Vagina (tissue), 2 donors: ENCODE data around the gene BEND3. TPM values are rescaled to one million over a fixed set of nuclear protein-coding genes. Genes with fewer than 3 reads are reported as not detected.
"Not testable (repeated sequence)": the region's sequence is repeated elsewhere in the genome, so short reads cannot be mapped to it uniquely, and the experiment has no call there.

Source experiments
- DNase-seq, 2 donors: peaks; one replicate each; pipeline ENCODE4 v3.0.0-alpha.2; 2017; ENCODE audit errors: extremely low spot score in 2 of 2
- H3K27ac ChIP-seq: fragments of 200-600 bp; sonication (generic); one replicate; pipeline ENCODE4 v1.5.1; 2019
- H3K27me3 ChIP-seq: fragments of 200-600 bp; sonication (generic); one replicate; pipeline ENCODE4 v1.5.1; 2019
- H3K36me3 ChIP-seq, 2 donors: fragments of 200-600 bp; sonication (generic); one replicate each; pipeline ENCODE4 v1.5.1; 2017 to 2019
- H3K4me1 ChIP-seq: fragments of 200-600 bp; sonication (generic); one replicate; pipeline ENCODE4 v1.5.1; 2019
- H3K4me3 ChIP-seq, 2 donors: fragments of 200-600 bp; sonication (generic); 1 replicate in 1 of 2; 2 replicates in 1 of 2; pipeline ENCODE4 v1.5.1; 2016 to 2019
- H3K9me3 ChIP-seq: fragments of 200-600 bp; sonication (generic); one replicate; pipeline ENCODE4 v1.5.1; 2019
- POLR2A ChIP-seq, 2 donors: fragments of 450-650 bp; IDR thresholded peaks; one replicate each; pipeline ENCODE4 v1.6.1; 2017; ENCODE audit warnings: antibody characterized with exemption in 2 of 2, mild to moderate bottlenecking in 2 of 2, moderate library complexity in 2 of 2
- POLR2AphosphoS5 ChIP-seq, 2 donors: sonication (generic); formaldehyde crosslinking; IDR thresholded peaks; one replicate each; pipeline ENCODE4 v1.9.0; 2017; ENCODE audit warnings: antibody characterized with exemption in 2 of 2, mild to moderate bottlenecking in 2 of 2, low read depth in 1 of 2; ENCODE audit not compliant: insufficient read depth in 1 of 2
- intact Hi-C: fragments of 100-400 bp; cut with DNase I; formaldehyde crosslinking; loops from one replicate; pipeline ENCODE4 v1.15.1; 2023
- total RNA-seq: library from RNA; depleted of rRNA; stranded (reverse); fragments of >200 nt; gene quantifications from one replicate; pipeline ENCODE4 v1.2.3, GENCODE V29; 2016
- TF ChIP-seq, protein P1 (sequence below), 3 experiments: fragments of 450-650 bp in 2 of 3; fragments of 200-600 bp in 1 of 3; sonication (generic) in 1 of 3; IDR thresholded peaks; one replicate each; pipeline ENCODE4 v1.5.1; 2017 to 2019; ENCODE audit warnings: antibody characterized with exemption in 3 of 3, mild to moderate bottlenecking in 2 of 3, moderate library complexity in 2 of 3

Gene BEND3
- total RNA-seq, 1 donor from 2014 or later = 2.0 TPM

- Histone ChIP-seq H3K27me3 (no peaks in the 10 kb centered on the region), H3K27ac (no peak overlapping the region), H3K36me3 (no peaks in the 10 kb centered on the region), H3K4me3 (no peak overlapping the region), H3K9me3 (no peaks in the 10 kb centered on the region), H3K4me1 (peaks cover 15% of the 10 kb centered on the region)
- TF ChIP-seq, protein P1, sequence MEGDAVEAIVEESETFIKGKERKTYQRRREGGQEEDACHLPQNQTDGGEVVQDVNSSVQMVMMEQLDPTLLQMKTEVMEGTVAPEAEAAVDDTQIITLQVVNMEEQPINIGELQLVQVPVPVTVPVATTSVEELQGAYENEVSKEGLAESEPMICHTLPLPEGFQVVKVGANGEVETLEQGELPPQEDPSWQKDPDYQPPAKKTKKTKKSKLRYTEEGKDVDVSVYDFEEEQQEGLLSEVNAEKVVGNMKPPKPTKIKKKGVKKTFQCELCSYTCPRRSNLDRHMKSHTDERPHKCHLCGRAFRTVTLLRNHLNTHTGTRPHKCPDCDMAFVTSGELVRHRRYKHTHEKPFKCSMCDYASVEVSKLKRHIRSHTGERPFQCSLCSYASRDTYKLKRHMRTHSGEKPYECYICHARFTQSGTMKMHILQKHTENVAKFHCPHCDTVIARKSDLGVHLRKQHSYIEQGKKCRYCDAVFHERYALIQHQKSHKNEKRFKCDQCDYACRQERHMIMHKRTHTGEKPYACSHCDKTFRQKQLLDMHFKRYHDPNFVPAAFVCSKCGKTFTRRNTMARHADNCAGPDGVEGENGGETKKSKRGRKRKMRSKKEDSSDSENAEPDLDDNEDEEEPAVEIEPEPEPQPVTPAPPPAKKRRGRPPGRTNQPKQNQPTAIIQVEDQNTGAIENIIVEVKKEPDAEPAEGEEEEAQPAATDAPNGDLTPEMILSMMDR (IDR thresholded peaks at IDR 0.05) = no peak
- TF ChIP-seq POLR2A (IDR thresholded peaks at IDR 0.05) (no peak), POLR2AphosphoS5 (IDR thresholded peaks at IDR 0.05; ENCODE audit: insufficient read depth in 1 of 2, low read depth in 1 of 2) (no peak)
- intact Hi-C loops = no loop called here
- DNase-seq = no peak
These were observed 83.3 kb downstream of the BEND3 start for GRCh38 chr6:107032051-107032450.

DNA sequence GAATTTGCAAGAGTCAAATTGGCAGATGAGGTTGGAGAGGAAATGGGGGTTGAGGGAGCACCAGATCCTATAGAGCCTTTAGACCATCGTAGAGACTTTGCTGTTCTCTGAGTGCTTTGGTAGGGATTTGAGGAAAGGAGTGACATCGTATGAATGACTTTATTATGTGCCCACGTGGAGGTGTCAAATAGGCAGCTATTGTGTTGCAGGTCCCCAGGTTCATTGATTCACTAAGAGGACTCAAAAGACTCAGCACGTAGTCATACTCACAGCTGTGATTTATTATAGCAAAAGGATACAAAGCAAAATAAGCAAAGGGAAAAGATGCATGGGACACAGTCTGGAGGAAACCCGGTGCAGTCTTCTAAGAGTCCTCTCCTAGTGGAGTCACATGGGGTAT, 85.2 kb downstream of the BEND3 start:
- TF ChIP-seq, protein P1 (IDR thresholded peaks at IDR 0.05) = no peak
- TF ChIP-seq POLR2A (IDR thresholded peaks at IDR 0.05) (no peak), POLR2AphosphoS5 (IDR thresholded peaks at IDR 0.05; ENCODE audit: insufficient read depth in 1 of 2, low read depth in 1 of 2) (no peak)
- intact Hi-C loops = no loop called here
- Histone ChIP-seq H3K9me3 (no peaks in the 10 kb centered on the region), H3K4me3 (no peak overlapping the region), H3K4me1 (peaks cover 15% of the 10 kb centered on the region), H3K36me3 (no peaks in the 10 kb centered on the region), H3K27me3 (no peaks in the 10 kb centered on the region), H3K27ac (no peak overlapping the region)
- DNase-seq = no peak

- no peak overlapping the region for H3K4me3 ChIP-seq
- H3K36me3 ChIP-seq = no peaks in the 10 kb centered on the region
- no peak for TF ChIP-seq POLR2AphosphoS5 (IDR thresholded peaks at IDR 0.05; ENCODE audit: insufficient read depth in 1 of 2, low read depth in 1 of 2)
- TF ChIP-seq POLR2A (IDR thresholded peaks at IDR 0.05) = no peak
- TF ChIP-seq, protein P1 (IDR thresholded peaks at IDR 0.05) = no peak
- intact Hi-C loops = no loop called here
- H3K27ac ChIP-seq = no peak overlapping the region
- peaks cover 15% of the 10 kb centered on the region for H3K4me1 ChIP-seq
- H3K27me3 ChIP-seq = no peaks in the 10 kb centered on the region
- H3K9me3 ChIP-seq = no peaks in the 10 kb centered on the region
- DNase-seq = no peak
These were observed 88.3 kb downstream of the BEND3 start for GRCh38 chr6:107026965-107027364.

DNA sequence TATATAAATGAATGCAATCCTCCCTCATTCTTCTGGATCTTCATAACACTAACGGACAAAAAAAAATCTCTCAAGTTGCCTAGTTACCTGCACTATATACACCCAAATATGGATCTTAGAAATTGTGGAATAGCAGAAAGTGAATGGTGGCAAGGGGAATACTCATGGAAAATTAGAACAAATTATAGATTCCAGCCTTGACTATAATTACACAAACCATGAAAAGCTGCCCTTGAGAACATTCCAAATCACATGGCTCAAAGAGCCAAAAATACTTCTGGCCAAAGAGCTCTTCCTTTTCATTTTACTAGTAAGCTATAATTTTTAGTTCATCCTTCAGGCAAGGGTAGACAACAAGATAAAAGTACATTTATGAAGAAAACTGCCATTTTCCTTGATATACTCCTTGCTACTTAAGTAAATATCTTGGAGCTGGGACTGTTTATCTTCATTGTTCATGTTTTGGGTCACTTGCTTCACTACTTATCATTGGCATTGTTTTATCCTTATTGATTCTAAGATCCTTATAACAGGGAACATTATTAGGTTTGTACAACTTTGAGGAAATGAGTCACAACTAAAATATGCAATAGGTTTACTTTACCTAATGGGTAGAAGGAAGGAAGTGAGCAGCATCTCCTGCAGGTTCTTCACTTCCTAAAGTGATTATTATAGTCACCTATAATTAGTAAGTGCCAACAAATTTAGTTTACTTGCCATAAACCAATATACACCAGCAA, 93.7 kb downstream of the BEND3 start:
- intact Hi-C loops = no loop called here
- no peak for DNase-seq
- Histone ChIP-seq H3K36me3 (no peaks in the 10 kb centered on the region), H3K9me3 (no peaks in the 10 kb centered on the region), H3K27me3 (no peaks in the 10 kb centered on the region), H3K27ac (no peak overlapping the region), H3K4me3 (no peak overlapping the region), H3K4me1 (no peaks in the 10 kb centered on the region)
- TF ChIP-seq POLR2AphosphoS5 (IDR thresholded peaks at IDR 0.05; ENCODE audit: insufficient read depth in 1 of 2, low read depth in 1 of 2) = no peak
- no peak for TF ChIP-seq POLR2A (IDR thresholded peaks at IDR 0.05)
- TF ChIP-seq, protein P1 (IDR thresholded peaks at IDR 0.05) = no peak

DNA sequence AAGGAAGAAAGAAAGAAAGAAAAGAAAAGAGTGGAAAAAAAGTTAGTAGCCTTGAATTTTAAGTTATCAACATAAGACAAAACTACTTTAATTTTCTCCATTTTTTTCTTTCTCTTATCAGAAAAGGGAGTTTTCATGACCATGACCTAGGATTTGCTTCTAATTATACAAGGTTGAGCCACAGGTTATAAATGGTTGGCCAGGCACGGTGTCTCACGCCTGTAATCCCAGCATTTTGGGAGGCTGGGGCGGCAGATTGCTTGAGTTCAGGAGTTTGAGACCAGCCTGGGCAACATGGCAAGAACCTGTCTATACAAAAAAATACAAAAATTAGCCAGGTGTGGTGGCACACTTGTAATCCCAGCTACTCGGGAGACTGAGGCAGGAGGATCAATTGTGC, 95.1 kb downstream of the BEND3 start:
- intact Hi-C loops = no loop called here
- Histone ChIP-seq H3K4me1 (no peaks in the 10 kb centered on the region), H3K27me3 (no peaks in the 10 kb centered on the region), H3K36me3 (no peaks in the 10 kb centered on the region), H3K9me3 (no peaks in the 10 kb centered on the region), H3K4me3 (no peak overlapping the region), H3K27ac (no peak overlapping the region)
- TF ChIP-seq, protein P1 (IDR thresholded peaks at IDR 0.05) = no peak
- TF ChIP-seq POLR2A (IDR thresholded peaks at IDR 0.05) = no peak
- no peak for TF ChIP-seq POLR2AphosphoS5 (IDR thresholded peaks at IDR 0.05; ENCODE audit: insufficient read depth in 1 of 2, low read depth in 1 of 2)
- no peak for DNase-seq

- intact Hi-C loops, H3K27ac ChIP-seq, H3K9me3 ChIP-seq, H3K27me3 ChIP-seq, H3K4me1 ChIP-seq, DNase-seq, H3K4me3 ChIP-seq, H3K36me3 ChIP-seq: not testable (repeated sequence)
These were observed 95.7 kb downstream of the BEND3 start for GRCh38 chr6:107019628-107020027.
